CD1c-positive myeloid dendritic cell (primary cell): ENCODE measurements around the gene TRIM15.
"Not testable (repeated sequence)": the region's sequence is repeated elsewhere in the genome, so short reads cannot be mapped to it uniquely, and the experiment has no call there.

Source experiments
- DNase-seq: peaks from one replicate; pipeline ENCODE4 v3.0.0-alpha.2; 2016; ENCODE audit errors: extremely low spot score

TRIM15 gene

DNA sequence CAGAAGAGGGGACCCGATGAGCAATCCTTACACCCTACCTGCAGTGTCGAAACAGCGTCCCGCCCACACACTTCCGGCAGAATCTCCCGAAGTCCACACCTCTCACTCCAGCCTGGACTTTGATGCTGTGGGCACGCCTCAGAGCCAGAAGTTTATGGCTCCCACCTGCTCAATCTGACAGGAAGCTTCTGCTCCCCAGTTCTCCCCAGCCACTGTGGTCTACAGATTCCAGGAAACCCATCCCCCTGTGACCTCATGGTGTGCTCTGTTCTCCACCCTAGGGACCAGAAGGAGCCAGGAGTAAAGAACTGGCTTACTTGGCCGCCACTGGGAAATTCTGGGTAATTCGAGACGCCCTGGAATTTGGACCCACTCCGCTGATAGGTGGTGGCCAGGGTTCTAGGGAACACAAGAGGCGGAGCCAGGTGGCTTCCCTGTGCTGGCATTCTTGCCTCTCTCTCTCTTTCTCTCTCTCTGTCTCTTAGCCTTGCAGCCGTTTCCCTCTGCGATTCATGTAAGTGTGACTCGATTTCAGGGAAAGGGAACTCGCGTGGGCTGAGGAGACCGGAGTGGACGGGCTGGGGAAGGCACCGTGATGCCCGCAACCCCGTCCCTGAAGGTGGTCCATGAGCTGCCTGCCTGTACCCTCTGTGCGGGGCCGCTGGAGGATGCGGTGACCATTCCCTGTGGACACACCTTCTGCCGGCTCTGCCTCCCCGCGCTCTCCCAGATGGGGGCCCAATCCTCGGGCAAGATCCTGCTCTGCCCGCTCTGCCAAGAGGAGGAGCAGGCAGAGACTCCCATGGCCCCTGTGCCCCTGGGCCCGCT, at the start of gene TRIM15:
Gene TRIM15, plus strand, starts transcription at position 457 of the 828 bp plus-strand sequence. Its CDS starts 139 bp downstream, at position 596.
- DNase-seq = no peak

DNA sequence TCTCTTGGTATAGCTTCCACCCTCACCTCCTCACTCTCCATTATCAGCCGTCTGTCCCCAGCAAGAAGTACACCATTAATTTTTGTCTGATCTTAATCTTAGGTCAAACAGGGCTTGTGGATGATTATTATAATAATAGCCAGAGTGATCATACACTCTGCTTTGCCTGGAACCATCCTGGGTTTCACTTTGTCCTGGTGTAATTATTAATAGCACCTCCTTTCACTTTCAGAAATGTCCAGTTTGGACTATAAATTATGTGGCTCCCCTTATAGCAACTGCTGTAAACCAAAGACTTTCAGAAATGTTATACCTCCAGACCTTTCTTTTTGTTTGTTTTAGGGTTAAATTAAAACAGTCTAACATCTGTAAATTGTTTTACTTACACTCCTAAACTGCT, 49.5 kb upstream of the TRIM15 start:
- no peak for DNase-seq

DNA sequence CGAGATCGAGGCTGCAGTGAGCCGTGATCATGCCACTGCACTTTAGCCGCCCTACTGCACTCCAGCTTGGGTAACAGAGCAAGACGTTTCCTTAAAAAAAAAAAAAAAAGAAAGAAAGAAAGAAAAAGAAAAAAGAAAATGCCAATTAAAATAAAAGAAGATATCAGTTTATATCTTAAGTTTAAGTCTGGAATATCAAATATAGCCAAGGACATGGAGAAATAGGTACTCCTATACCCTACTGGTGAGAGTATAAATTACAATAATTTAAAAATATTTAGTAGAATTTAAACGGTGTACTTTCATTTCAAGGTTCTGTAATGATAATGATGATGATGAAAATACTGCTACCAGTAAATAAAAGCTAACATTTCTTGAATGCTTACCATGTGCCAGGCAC, 46.6 kb upstream of the TRIM15 start:
- no peak for DNase-seq

DNA sequence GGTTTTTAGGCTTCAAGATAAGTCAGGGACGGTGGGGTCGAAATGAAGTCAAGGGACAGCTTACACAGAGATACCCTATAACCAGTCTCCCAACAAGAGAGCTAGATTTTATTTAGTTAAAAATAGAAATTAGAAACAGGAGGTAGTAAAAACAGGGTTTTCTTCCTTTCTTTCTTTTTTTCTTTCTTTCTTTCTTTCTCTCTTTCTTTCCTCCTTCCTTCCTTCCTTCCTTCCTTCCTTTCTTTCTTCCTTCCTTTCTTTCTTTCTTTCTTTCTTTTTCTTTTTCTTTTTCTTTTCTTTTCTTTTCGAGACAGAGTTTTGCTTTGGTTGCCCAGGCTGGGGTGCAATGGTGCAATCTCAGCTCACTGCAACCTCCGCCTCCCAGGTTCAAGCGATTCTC, 44.7 kb upstream of the TRIM15 start:
- DNase-seq = not testable (repeated sequence)

DNA sequence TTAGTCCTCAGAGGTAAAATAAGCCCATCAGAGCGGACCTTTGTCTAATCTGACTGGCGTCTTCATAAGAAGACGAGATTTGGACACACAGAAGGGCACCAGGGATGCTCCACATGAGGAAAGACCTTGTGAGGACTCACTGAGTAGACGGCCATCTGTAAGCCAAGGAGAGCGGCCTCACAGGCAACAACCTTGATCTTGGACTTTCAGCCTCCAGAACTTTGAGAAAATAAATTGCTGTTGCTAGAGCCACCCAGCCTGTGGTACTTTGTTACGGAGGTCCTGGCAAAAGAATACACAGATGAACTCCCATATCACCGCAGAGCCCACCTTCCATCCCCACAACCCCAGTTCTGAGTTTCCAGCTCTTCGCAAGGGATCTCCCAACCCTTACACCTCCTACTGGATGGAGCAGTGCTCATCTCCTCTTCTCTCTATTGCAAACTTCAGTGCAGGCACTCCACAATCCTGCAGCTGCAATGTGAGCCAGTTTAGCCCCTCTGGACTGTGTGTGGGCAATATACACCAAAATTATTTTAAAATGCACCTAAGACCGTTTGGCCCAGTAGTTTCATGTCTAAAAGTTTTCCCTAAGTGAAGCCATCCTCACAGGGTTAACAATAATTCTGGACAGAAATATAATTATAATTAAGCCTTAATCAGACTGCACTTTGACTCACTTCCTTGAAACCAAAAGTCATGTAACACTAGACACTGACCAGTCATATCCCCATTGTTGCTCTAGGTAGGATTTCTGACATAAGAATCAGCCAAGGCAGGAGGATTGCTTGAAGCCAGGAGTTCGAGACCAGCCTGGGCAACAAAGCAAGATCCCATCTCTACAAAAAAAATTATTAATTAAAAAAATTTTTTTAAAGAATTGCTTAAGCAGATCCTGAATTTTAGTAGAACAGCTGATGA, 41.6 kb upstream of the TRIM15 start:
- no peak for DNase-seq

DNA sequence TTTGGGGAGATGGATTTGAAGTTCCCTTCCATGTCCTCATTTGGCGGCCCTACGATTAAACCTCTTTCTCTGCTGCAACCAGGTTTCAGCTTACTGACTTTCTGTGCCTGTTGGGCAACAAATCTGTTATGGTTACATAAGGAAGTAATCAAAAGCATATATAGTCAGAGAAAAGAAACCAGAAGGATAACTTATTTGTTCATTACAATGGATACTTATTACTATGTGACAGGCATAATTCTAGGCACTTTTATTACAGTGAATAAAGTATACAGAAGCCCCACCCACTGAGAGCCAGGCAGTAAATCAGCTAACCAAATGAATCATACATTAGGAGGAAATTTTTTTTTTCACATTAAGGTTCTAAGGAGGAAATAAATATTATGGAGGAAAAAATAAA, 40.8 kb upstream of the TRIM15 start:
- no peak for DNase-seq

DNA sequence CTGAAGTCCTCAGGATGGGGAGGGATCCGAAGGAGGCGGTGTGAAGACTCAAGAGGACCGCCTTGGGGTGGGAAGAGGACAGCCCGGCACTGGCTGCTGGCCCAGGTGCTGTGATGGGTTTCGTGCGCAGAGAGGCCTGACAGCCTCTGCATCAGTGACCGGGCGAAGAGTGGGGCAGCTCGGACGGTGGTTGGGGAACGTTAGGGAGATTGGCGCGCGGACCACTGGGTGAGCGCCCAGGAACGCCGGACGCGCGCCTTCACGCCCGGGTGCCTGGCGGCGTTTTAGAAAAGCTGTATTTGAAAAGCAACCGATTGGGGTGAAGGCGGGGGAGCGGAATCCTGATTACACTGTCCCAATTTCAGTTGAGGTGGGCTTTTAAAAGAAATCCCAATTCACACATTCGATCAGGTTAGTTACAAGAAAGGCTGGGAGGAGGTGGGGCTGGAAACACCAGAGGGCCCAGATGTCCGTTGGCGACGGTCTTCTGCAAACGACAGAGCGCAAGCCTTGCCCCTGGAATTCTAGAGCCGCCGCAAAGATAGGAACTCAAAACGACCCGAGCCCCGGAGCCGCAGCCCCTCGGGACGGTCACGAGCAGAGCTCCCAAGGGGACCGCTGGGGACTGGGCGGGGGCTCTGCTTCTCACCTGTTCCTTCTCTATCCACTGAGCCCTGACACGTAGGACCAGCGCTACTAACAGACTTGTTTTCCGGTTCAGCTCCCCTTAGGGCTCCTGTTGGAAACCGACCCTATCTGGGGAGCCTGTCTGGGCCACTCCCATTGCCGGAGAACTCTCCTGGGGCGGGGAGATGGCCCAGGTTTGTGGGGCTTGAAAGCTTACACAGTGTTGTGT, 35.9 kb upstream of the TRIM15 start:
- DNase-seq = no peak

DNA sequence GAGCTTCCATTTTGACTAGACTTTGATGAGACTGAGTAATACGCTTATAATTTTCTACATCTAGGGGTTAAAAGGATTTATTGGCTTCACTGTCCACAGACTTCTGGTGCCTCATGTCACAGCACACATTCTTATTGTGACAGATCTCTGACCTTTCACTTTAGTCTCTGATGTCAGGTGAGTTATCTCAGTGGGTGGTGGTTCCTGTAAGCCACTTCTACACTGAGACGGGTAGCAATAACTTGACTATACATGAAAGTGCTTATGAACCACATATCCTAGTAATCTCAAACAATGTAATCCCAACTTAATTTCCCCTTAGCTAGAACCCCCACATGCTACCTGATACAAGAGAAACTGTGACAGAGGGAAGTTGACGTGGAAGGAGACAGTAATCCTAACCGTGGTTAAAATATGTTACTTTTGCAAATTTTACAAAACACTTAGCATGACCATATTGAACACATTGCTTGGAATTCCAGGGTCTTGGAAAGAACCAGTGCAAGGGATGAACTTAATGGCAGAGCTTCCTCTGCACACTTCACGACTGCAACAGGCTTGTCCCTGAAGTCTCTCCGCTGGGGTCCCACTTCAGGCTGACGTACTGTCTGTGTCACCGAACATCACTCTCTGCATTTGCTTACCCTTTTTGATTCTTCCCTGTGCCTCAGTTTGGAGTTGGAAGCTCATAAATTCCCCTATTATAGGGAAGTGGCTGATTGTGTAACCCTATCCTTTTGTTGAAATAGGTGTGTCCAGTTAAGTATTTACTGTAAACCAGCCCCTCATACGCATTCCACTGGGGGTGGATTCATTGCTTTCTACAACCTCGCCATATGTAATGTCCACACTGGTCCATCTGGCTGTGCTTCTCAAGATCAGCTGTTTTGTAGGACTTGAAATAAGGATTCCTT, 33.8 kb upstream of the TRIM15 start:
- DNase-seq = peak; percentile 48

DNA sequence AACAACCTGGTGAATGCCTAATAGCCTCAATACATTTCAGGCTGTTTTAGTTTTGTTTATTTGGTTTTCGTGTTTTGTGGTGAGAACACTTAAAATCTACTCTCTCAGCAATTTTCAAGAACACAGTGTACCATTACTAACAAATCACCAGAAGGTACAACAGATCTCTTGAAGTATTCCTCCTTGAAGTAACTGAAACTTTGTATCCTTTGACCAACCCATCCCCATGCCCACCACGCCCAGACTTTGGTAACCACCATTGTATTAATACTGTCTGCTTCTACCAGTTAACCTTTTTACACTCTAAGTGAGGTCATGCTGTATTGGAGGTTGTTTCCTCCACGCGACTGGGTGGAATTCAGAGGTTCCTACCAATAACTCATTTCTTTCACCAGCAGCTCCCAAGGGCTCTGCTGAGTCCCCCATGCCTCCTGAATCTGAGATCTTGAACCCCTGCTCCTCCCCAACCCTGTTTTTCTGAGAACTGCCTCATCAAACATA, 33.1 kb upstream of the TRIM15 start:
- no peak for DNase-seq

DNA sequence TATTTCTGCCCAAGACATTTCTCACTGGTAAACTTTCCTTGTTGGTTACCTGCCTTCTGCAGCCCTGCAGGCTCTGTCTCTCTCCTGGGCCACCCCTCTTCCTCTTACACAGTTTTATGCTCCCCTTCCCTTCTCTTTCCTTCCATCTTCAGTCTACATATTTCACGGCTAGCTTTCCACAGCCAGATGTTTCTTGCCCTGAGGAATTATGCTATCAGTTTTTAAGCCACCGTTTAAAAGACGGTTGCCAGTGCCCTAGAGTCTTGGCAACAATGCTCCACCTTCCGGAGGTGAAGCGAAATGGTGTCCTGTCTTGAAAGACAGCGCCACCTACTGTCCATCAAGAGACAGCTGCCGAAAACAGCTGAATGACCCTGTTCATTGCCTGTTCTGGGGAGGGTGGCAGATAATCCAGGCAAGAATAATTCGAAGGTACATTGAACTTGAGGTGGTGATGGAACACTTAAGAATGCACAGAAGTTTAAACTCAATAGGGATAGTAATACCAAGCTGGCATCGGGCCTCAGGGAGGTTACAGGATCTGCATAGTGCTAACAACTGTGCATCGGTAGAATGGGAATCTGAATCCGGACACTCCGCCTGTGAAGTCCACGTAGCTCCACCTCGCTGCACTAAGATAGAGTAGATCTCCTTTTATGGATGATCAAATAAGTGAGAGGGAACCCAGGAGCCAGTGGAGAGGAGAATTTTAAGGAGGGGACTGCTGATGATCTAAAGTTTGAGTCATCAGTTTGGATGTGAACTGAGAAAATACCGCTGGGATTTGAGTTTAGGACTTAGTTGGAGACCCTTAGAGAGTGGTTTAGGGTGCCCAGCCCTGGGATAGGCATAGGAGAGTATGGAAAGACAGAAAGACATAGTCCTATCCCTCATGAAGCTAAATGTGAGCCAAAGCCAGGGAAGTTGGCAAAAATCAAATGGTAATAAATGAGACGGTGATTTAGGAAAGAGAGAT, 32.2 kb upstream of the TRIM15 start:
- peak; percentile 87 for DNase-seq

DNA sequence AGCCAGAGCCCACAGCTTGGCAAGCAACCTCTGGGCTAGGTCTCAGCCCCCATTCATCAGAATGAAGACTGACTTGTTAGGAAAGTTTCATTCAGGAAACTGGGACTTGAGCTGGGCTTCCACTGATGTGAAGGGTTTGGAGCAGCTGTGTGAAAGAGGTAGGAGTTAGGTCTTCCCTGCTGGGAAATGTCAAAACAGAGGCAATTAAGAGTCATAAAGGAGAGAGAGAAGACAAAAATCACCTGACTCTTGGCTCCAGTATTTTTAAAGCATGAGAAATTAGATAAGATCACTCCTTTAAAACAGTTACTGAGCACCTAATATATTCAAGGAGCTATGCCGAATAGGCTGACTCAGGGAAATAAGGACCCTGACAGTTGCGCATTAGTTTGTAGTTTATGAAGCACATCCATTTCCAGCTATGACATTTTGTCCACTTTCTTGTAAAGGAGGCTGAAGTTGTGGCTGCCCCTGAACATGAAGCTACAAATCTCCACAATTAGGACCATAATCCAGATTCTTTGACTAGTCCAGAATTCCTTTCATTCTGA, 31.3 kb upstream of the TRIM15 start:
- no peak for DNase-seq

DNA sequence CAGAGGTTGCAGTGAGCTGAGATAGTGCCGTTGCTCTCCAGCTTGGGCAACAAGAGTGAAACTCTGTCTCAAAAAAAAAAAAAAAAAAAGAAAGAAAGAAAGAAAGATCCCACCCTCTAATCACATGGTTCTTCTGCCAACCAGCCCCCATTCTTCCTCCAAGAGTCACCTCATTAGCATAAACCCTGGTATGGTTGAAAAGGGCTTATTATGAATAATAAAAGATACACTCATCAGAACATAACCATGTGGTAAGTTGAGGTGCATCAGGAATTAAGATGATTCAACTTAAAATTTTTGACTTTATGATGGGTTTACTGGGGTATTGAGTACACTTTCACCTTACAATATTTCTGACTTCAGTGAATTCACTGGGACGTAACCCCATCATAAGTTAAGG, 28.2 kb upstream of the TRIM15 start:
- no peak for DNase-seq

DNA sequence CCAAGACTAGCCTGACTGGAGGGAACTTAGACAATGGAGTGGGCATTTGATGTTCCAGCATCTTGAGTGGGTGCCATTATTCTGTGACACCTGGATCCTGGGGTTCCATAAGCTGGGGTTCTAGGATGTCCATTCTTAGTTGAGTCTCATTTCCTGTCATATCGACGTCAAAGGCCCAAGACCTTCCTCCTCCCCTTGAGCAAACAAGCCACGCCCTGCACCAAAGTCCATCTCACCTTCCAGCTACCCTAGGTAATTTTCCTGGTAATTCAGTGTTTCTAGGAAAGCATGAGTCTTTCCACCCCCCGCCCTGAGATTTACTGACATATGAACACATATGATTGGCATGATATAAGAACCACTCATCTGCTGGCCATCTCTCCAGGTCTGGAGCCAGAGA, 27.6 kb upstream of the TRIM15 start, which contains the start of gene TRIM40:
Gene TRIM40, plus strand, starts transcription at position 384 of the 400 bp plus-strand sequence. CDS start 897 bp downstream, outside the sequence.
- no peak for DNase-seq

DNA sequence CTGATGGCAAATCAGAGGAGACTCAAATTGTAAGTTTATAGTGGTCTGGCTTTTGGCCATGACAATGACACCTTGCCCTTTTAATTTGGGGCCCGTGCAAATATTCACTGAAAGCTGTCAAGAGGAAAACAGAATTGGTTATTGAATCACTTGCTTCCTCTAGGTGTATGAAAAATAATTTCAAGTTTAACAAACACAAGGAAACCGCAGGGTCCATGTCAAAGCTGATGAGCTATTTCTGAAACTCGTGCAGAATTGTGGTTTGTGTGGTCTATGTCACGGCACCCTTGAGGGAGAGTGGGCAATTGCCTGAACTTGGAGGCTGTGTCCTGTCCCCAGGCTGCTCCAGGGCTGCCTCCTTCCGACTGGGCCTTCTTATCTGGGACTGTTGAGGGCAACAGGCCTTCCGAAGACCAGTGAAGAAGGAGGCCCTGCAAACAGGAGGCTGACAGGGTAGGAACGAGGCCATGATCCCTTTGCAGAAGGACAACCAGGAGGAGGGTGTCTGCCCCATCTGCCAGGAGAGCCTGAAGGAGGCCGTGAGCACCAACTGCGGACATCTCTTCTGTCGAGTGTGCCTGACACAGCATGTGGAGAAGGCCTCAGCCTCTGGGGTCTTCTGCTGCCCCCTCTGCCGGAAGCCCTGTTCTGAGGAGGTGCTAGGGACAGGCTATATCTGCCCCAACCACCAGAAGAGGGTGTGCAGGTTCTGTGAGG, 26.6 kb upstream of the TRIM15 start:
- DNase-seq = no peak

DNA sequence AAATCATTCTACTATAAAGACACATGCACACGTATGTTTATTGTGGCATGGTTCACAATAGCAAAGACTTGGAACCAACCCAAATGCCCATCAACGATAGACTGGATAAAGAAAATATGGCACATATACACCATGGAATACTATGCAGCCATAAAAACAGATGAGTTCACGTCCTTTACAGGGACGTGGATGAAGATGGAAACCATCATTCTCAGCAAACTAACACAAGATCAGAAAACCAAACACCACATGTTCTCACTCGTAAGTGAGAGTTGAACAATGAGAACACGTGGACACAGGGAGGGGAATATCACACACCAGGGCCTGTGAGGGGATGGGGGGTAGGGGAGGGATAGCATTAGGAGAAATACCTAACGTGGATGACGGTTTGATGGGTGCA, 23.1 kb upstream of the TRIM15 start:
- DNase-seq = not testable (repeated sequence)

DNA sequence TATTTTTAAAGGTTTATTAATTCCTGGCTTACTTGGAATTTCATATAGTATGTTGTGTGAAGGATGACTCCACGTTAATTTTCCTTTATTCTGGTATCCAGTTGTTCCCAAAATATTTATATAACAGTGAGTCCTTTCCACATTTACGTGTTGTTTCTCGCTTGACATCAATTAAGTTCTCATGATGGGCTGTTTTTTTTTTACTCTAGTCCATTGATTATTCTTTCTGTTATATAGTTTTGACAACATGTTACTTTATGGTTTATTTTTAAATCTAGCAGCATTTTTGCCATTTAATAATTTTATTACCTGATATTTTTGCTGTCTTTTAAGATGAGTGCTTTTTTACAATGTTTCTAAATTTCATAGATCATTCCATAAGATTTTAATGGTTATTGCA, 20.7 kb upstream of the TRIM15 start:
- no peak for DNase-seq

DNA sequence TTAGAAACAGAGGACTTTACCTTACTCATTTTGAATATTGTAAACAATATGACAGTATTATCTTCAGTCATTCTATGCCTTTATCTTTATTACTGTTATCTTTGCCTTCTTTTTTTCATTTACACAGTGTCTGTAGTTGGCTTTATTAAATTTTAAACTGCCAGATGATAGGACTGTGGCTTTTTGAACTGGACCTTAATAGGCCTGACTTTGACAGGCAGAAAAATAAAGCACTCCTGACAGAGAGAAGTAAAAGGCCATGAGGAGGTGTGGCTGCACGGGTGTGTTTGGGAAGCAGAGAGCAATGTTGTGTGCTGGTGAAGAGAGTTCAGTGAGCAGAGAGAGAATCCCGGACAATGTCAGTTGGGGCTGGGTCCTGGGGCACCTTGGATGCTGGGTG, 19.6 kb upstream of the TRIM15 start:
- no peak for DNase-seq

DNA sequence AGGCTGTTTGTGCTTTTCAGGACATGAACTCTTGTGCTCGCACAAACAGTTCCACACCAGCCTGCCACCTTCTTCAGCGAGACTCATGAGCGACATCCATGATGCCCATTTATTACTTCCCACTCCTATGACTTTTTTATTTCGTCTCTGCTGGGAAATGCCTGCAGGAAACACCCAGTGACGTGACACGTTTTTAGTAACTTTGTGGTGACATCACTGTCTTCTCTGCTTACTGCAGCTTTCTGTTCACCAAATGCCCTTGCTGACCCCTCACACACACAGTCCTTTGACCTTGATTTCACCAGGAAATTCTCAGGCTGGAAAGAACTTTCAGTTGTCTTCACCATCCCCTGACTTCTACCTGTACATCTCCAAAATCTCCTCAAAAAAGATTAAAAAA, 18.5 kb upstream of the TRIM15 start:
- DNase-seq = no peak
